ENCODE measurements around the gene PANX3. TPM values are rescaled to one million over a fixed set of nuclear protein-coding genes. Genes with fewer than 3 reads are reported as not detected.

The PANX3 gene
- total RNA-seq, 1 donor = not detected

DNA sequence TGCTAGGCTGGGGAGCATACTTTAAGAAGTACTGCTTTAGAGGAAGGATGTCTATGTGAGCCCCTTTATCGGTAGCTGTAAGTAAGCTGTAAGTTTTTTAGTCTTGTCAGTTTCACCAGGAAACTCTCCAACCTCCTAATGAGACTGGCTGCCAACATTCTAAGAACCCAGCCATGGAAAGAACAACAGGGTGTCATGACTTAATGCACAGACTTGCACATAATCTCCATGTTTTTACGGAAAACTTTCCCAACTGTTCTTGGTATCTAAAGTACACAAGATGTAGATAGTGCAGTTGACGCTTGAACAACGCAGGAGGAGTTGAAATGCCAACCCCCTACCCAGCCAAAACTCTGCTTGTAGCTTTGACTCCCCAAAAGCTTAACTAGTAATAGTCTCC is 32.5 kb upstream of the PANX3 start:
- no peaks in the 10 kb centered on the region for H3K9me3 ChIP-seq (ENCODE audit: low read depth, low read length)
- DNase-seq (ENCODE audit: insufficient read length, low spot score, missing footprints) = no peak
- no peaks in the 10 kb centered on the region for H3K36me3 ChIP-seq (ENCODE audit: insufficient read depth, low read length)
- TF ChIP-seq, protein P1, sequence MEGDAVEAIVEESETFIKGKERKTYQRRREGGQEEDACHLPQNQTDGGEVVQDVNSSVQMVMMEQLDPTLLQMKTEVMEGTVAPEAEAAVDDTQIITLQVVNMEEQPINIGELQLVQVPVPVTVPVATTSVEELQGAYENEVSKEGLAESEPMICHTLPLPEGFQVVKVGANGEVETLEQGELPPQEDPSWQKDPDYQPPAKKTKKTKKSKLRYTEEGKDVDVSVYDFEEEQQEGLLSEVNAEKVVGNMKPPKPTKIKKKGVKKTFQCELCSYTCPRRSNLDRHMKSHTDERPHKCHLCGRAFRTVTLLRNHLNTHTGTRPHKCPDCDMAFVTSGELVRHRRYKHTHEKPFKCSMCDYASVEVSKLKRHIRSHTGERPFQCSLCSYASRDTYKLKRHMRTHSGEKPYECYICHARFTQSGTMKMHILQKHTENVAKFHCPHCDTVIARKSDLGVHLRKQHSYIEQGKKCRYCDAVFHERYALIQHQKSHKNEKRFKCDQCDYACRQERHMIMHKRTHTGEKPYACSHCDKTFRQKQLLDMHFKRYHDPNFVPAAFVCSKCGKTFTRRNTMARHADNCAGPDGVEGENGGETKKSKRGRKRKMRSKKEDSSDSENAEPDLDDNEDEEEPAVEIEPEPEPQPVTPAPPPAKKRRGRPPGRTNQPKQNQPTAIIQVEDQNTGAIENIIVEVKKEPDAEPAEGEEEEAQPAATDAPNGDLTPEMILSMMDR (IDR thresholded peaks at IDR 0.05; ENCODE audit: extremely low read depth, low read depth, low read length) = no peak
- H3K4me3 ChIP-seq (ENCODE audit: insufficient read depth, low read length) = no peak overlapping the region
- no peak overlapping the region for H3K27ac ChIP-seq (ENCODE audit: low read depth, low read length)
- H2AFZ ChIP-seq (ENCODE audit: low read length) = no peak overlapping the region
- H3K4me2 ChIP-seq (ENCODE audit: insufficient read depth, low read length) = no peak overlapping the region
- no peaks in the 10 kb centered on the region for H3K79me2 ChIP-seq (ENCODE audit: insufficient read depth, low read length)
- H3K4me1 ChIP-seq (ENCODE audit: insufficient read depth, low read length) = no peaks in the 10 kb centered on the region
- H4K20me1 ChIP-seq (ENCODE audit: insufficient read depth, low read length) = no peaks in the 10 kb centered on the region
- H3K27me3 ChIP-seq (ENCODE audit: insufficient read depth, low read length) = no peaks in the 10 kb centered on the region

DNA sequence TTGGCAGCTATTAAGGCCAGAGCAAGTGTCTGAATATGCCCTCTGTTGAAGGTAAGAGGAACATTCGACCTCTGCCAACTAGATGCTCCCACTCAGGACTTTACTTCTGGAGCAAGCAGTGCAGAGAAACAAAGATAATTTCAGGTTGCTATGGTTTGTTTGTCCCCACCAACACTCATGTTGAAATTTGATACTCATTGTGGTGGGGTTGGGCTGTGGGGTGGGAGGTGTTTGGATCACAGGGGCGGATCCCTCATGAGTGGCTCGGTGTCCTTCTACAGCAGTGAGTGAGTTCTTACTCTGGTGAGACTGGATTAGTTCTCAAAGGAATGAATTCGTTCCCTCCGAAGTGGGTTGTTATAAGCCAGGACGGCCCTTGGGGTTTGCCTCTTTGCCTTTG is 29.4 kb upstream of the PANX3 start:
- Histone ChIP-seq H3K79me2 (ENCODE audit: insufficient read depth, low read length) (no peaks in the 10 kb centered on the region), H4K20me1 (ENCODE audit: insufficient read depth, low read length) (no peaks in the 10 kb centered on the region), H3K4me2 (ENCODE audit: insufficient read depth, low read length) (no peak overlapping the region), H3K4me1 (ENCODE audit: insufficient read depth, low read length) (no peaks in the 10 kb centered on the region), H3K27ac (ENCODE audit: low read depth, low read length) (no peak overlapping the region), H3K9me3 (ENCODE audit: low read depth, low read length) (no peaks in the 10 kb centered on the region), H3K36me3 (ENCODE audit: insufficient read depth, low read length) (no peaks in the 10 kb centered on the region), H3K4me3 (ENCODE audit: insufficient read depth, low read length) (no peak overlapping the region), H2AFZ (ENCODE audit: low read length) (no peak overlapping the region), H3K27me3 (ENCODE audit: insufficient read depth, low read length) (peaks cover 2% of the 10 kb centered on the region)
- TF ChIP-seq, protein P1 (IDR thresholded peaks at IDR 0.05; ENCODE audit: extremely low read depth, low read depth, low read length) = no peak
- DNase-seq (ENCODE audit: insufficient read length, low spot score, missing footprints) = no peak

DNA sequence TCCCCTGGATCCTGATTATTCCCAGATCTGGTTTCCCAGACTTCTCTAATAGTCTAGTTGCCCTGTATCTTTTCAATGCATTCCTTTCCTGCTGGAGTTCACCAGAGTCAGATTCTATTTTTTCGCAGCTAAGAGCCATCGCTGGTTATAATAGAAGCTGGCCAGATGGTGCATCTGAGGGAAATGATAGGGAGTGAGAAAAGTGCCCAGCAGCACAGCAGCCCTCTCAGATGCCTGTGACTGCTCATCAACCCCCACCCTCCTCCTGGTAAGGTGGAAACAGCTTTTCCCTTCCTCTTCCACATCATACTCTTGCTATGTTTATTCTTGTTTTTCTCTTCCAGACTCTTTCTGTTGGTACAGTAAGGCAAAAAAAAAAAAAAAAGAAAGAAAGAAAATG is 28.7 kb upstream of the PANX3 start:
- Histone ChIP-seq H3K36me3 (ENCODE audit: insufficient read depth, low read length) (no peaks in the 10 kb centered on the region), H2AFZ (ENCODE audit: low read length) (no peak overlapping the region), H3K4me3 (ENCODE audit: insufficient read depth, low read length) (no peak overlapping the region), H3K27ac (ENCODE audit: low read depth, low read length) (no peak overlapping the region), H4K20me1 (ENCODE audit: insufficient read depth, low read length) (no peaks in the 10 kb centered on the region), H3K4me1 (ENCODE audit: insufficient read depth, low read length) (no peaks in the 10 kb centered on the region), H3K27me3 (ENCODE audit: insufficient read depth, low read length) (peaks cover 2% of the 10 kb centered on the region), H3K4me2 (ENCODE audit: insufficient read depth, low read length) (no peak overlapping the region), H3K9me3 (ENCODE audit: low read depth, low read length) (no peaks in the 10 kb centered on the region), H3K79me2 (ENCODE audit: insufficient read depth, low read length) (no peaks in the 10 kb centered on the region)
- no peak for DNase-seq (ENCODE audit: insufficient read length, low spot score, missing footprints)
- TF ChIP-seq, protein P1 (IDR thresholded peaks at IDR 0.05; ENCODE audit: extremely low read depth, low read depth, low read length) = no peak

DNA sequence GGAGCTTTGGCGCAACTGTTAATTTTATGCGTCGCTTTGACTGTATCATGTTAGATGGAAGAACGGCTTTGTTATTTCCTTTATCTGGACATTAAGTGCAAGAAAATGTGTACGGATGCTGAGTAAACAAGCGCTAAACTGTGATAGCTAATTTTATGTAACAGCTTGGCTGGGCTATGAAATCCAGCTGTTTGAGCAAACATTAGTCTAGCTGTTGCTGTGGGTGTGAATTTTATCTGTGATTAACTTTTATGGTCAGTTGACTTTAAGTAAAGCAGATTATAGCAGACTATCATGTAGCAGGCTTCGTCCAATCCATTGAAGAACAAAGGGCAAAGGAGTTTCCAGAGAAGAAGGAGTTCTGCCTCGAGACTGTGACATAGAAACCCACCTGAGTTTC is 27.4 kb upstream of the PANX3 start:
- DNase-seq (ENCODE audit: insufficient read length, low spot score, missing footprints) = no peak
- Histone ChIP-seq H3K27ac (ENCODE audit: low read depth, low read length) (no peak overlapping the region), H3K36me3 (ENCODE audit: insufficient read depth, low read length) (no peaks in the 10 kb centered on the region), H3K9me3 (ENCODE audit: low read depth, low read length) (no peaks in the 10 kb centered on the region), H4K20me1 (ENCODE audit: insufficient read depth, low read length) (no peaks in the 10 kb centered on the region), H3K4me3 (ENCODE audit: insufficient read depth, low read length) (no peak overlapping the region), H2AFZ (ENCODE audit: low read length) (no peak overlapping the region), H3K4me1 (ENCODE audit: insufficient read depth, low read length) (no peaks in the 10 kb centered on the region), H3K4me2 (ENCODE audit: insufficient read depth, low read length) (no peak overlapping the region), H3K79me2 (ENCODE audit: insufficient read depth, low read length) (no peaks in the 10 kb centered on the region), H3K27me3 (ENCODE audit: insufficient read depth, low read length) (peaks cover 2% of the 10 kb centered on the region)
- TF ChIP-seq, protein P1 (IDR thresholded peaks at IDR 0.05; ENCODE audit: extremely low read depth, low read depth, low read length) = no peak
